HepG2 (cell line): ENCODE results near the gene RAP1A. TPM values are rescaled to one million over a fixed set of nuclear protein-coding genes. Genes with fewer than 3 reads are reported as not detected.

Experiments used
- ATAC-seq: fragments of 200-7000 bp; cut with Tn5 transposase; 3 replicates; pipeline ENCODE4 v1.9.1; 2020; ENCODE audit warnings: mild to moderate bottlenecking, moderate library complexity
- BruUV-seq: library from RNA; stranded (reverse); fragments of 400-500 nt; replicated peaks from 2 replicates; lab custom pipeline; 2021; lab: Mats Ljungman, UMichigan
- CTCF ChIA-PET: fragments of 300-600 bp; formaldehyde crosslinking; extraction: SDS; loops from one replicate; lab custom pipeline; 2021; ENCODE audit warnings: low total read pairs, inconsistent platforms, low intra/inter-chr PET ratio; lab: Yijun Ruan, JAX
- POLR2A ChIA-PET: fragments of 350-600 bp; sonication (Branson Sonifier 250); formaldehyde crosslinking; loops from one replicate; lab custom pipeline; 2020; ENCODE audit warnings: antibody characterized with exemption, inconsistent platforms; lab: Yijun Ruan, JAX
- DNase-seq: peaks from one replicate; pipeline ENCODE4 v3.0.0-alpha.2; 2015; ENCODE audit warnings: low spot score
- FAIRE-seq: peaks from 3 replicates; lab custom pipeline; 2011; peaks lifted over from hg19 to GRCh38; lab: Jason Lieb, UNC
- H2AFZ ChIP-seq: one replicate; pipeline ENCODE4 v1.6.1; 2011; ENCODE audit warnings: low read length, inconsistent platforms
- H3K27ac ChIP-seq: fragments of 300-600 bp; 3 replicates; pipeline ENCODE4 v1.8.0; 2011; ENCODE audit warnings: mixed run types, mild to moderate bottlenecking, mixed read lengths, low read length, inconsistent platforms; ENCODE audit not compliant: insufficient read depth; ENCODE audit errors: extremely low read length
- H3K27me3 ChIP-seq, 2 experiments: fragments of 200-600 bp in 1 of 2; 2 replicates in 1 of 2; 3 replicates in 1 of 2; pipeline versions ENCODE4 v1.6.0 to v1.8.0; 2011; ENCODE audit warnings: low read length in 2 of 2, mild to moderate bottlenecking in 2 of 2, moderate library complexity in 2 of 2, inconsistent platforms in 1 of 2; ENCODE audit not compliant: insufficient read depth in 2 of 2, control insufficient read depth in 1 of 2
- H3K36me3 ChIP-seq, 2 experiments: fragments of 200-600 bp in 1 of 2; replicated peaks in 1 of 2; 2 replicates in 1 of 2; 3 replicates in 1 of 2; pipeline versions ENCODE4 v1.5.1 to v1.8.0; 2011; ENCODE audit warnings: low read length in 2 of 2, inconsistent platforms in 1 of 2; ENCODE audit not compliant: insufficient read depth in 2 of 2, control insufficient read depth in 1 of 2
- H3K4me1 ChIP-seq: 2 replicates; pipeline ENCODE4 v1.5.1; 2012; ENCODE audit warnings: low read length, inconsistent platforms; ENCODE audit not compliant: insufficient read depth
- H3K4me2 ChIP-seq: 2 replicates; pipeline ENCODE4 v1.6.0; 2011; ENCODE audit warnings: low read depth, low read length, inconsistent platforms
- H3K4me3 ChIP-seq, 3 experiments: fragments of 200-600 bp in 1 of 3; sonication (generic), shearing (Covaris generic) in 1 of 3; replicated peaks in 1 of 3; 2 replicates each; pipeline ENCODE4 v1.5.1; 2011 to 2016; ENCODE audit warnings: low read length in 3 of 3, inconsistent platforms in 2 of 3, low read depth in 2 of 3, mild to moderate bottlenecking in 2 of 3, control low read depth in 1 of 3, mixed read lengths in 1 of 3; ENCODE audit not compliant: insufficient read depth in 1 of 3
- H3K79me2 ChIP-seq: one replicate; pipeline ENCODE4 v1.6.1; 2011; ENCODE audit warnings: low read length, inconsistent platforms; ENCODE audit not compliant: insufficient read depth
- H3K9ac ChIP-seq: 2 replicates; pipeline ENCODE4 v1.6.0; 2011; ENCODE audit warnings: mild to moderate bottlenecking, low read depth, low read length, inconsistent platforms; ENCODE audit not compliant: insufficient read depth
- H3K9me3 ChIP-seq: 2 replicates; pipeline ENCODE4 v1.5.1; 2012; ENCODE audit warnings: mild to moderate bottlenecking, low read length
- H4K20me1 ChIP-seq: 2 replicates; pipeline ENCODE4 v1.6.0; 2011; ENCODE audit warnings: inconsistent platforms, mild to moderate bottlenecking, low read length, moderate library complexity; ENCODE audit not compliant: insufficient read depth
- FLYWCH1 ChIP-seq: sonication (generic); formaldehyde crosslinking; IDR thresholded peaks from 2 replicates; pipeline ENCODE4 v1.8.1; 2023; ENCODE audit warnings: mild to moderate bottlenecking, missing genetic modification reagents
- MLXIP ChIP-seq: sonication (generic); formaldehyde crosslinking; IDR thresholded peaks from 2 replicates; pipeline ENCODE4 v1.9.0; 2021; ENCODE audit warnings: missing genetic modification reagents, borderline replicate concordance
- NR1H2 ChIP-seq: sonication (generic); formaldehyde crosslinking; IDR thresholded peaks from 2 replicates; pipeline ENCODE4 v1.8.1; 2022; ENCODE audit warnings: low read depth, missing genetic modification reagents, borderline replicate concordance
- SALL2 ChIP-seq: sonication (generic); formaldehyde crosslinking; IDR thresholded peaks from 2 replicates; pipeline ENCODE4 v1.8.1; 2023; ENCODE audit warnings: mild to moderate bottlenecking, missing genetic modification reagents, inconsistent platforms
- TBX2 ChIP-seq: sonication (generic); formaldehyde crosslinking; IDR thresholded peaks from 2 replicates; pipeline ENCODE4 v1.5.0; 2020; ENCODE audit warnings: missing genetic modification reagents, mild to moderate bottlenecking, borderline replicate concordance
- TCF7L2 ChIP-seq: IDR thresholded peaks from 2 replicates; pipeline ENCODE4 v1.6.1; 2011; ENCODE audit warnings: mild to moderate bottlenecking, low read depth, low read length, moderate library complexity
- U2AF2 ChIP-seq: fragments of 200-400 bp; formaldehyde crosslinking; IDR thresholded peaks from 2 replicates; pipeline ENCODE4 v1.6.1; 2017; ENCODE audit warnings: low read depth, mild to moderate bottlenecking, low read length
- ZBTB7A ChIP-seq: sonication (generic); formaldehyde crosslinking; IDR thresholded peaks from 2 replicates; pipeline ENCODE4 v1.8.0; 2022; ENCODE audit warnings: mild to moderate bottlenecking, missing genetic modification reagents
- ZNF639 ChIP-seq: conservative IDR thresholded peaks from 2 replicates; pipeline ENCODE4 v1.6.1; 2018; ENCODE audit warnings: missing genetic modification reagents
- ZNF660 ChIP-seq: sonication (generic); formaldehyde crosslinking; IDR thresholded peaks from 2 replicates; pipeline ENCODE4 v1.5.1; 2020; ENCODE audit warnings: mild to moderate bottlenecking, low read depth, missing genetic modification reagents, borderline replicate concordance
- ZUFSP ChIP-seq: sonication (generic); formaldehyde crosslinking; IDR thresholded peaks from 2 replicates; pipeline ENCODE4 v1.9.0; 2021; ENCODE audit warnings: missing genetic modification reagents, mild to moderate bottlenecking, borderline replicate concordance
- WGBS: methylation state at CpG from one replicate; pipeline ENCODE4 v1.1.6; 2017; ENCODE audit warnings: low lambda C conversion rate; 5-methylcytosine and 5-hydroxymethylcytosine counted together
- in situ Hi-C: cut with HindIII; loops from 2 replicates; pipeline ENCODE4 v1.10.0; 2017; ENCODE audit warnings: low pct_unique_long_range_greater_than_20kb; ENCODE audit not compliant: extremely low pct_ligation_motif_present
- intact Hi-C: fragments of 100-400 bp; cut with micrococcal nuclease; formaldehyde crosslinking; loops from one replicate; pipeline ENCODE4 v1.10.0; 2022; ENCODE audit not compliant: unreplicated experiment
- polyA plus RNA-seq, 8 experiments: library from polyadenylated mRNA; depleted of rRNA in 3 of 8; stranded (reverse) in 7 of 8; unstranded in 1 of 8; fragments of >200 nt; fragmentation: Illumina TruSeq in 4 of 8; extraction: Trizol in 4 of 8; gene quantifications; 2 replicates each; pipeline versions ENCODE4 v1.2.1 to v1.2.3, GENCODE V29; 2011 to 2016; ENCODE audit warnings: low read depth in 4 of 8, missing spikeins in 1 of 8, mixed read lengths in 1 of 8; ENCODE audit not compliant: insufficient read depth in 1 of 8
- total RNA-seq, 5 experiments: library from RNA; depleted of rRNA; stranded (reverse); fragments of >200 nt; fragmentation: Illumina TruSeq; extraction: Trizol; gene quantifications; 2 replicates each; pipeline ENCODE4 v1.2.3, GENCODE V29; 2016; ENCODE audit warnings: low read depth in 1 of 5
- TF ChIP-seq, protein P1 (sequence below): IDR thresholded peaks from 2 replicates; pipeline ENCODE4 v1.6.1; 2016; ENCODE audit warnings: mild to moderate bottlenecking
- TF ChIP-seq, protein P2 (sequence below): sonication (generic); formaldehyde crosslinking; IDR thresholded peaks from 2 replicates; pipeline ENCODE4 v1.4.0; 2020; ENCODE audit warnings: missing genetic modification reagents

RAP1A gene
- total and polyA plus RNA-seq, 2 of the 13 experiments (the other 11 are each of a cell fraction or from before 2014, with no cell fraction given), result 19.0 to 20.7 TPM

DNA sequence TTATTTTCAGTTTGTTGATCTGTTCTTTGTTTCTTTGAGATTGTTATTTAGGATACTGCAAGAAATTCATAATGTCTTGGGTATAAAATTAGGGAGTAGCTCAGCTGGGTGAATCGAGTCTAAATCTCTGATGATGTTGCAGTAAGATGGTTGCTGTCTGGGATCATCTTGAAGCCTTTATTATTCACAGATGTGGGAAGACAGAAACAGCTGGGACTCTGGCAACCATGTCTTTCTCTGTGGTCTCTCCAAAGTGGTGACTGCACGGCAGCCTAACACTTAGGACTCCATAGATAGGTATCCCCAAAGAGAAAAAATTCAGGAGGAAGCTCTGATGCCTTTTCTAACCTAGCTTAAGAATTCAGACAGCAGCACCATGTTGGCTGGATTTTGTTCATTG is 52.7 kb downstream of the RAP1A start:
- peaks cover 18% of the 10 kb centered on the region for H3K4me1 ChIP-seq
- no peaks in the 10 kb centered on the region for H4K20me1 ChIP-seq
- no peak for ATAC-seq
- ChIA-PET CTCF (no interaction called here), POLR2A (no interaction called here)
- H2AFZ ChIP-seq, result no peak overlapping the region
- DNase-seq, result no peak
- H3K36me3 ChIP-seq, result 0 out of 5 replicates have a peak, but pooled peaks cover 0 to 3% of the 10 kb centered on the region in 2 experiments
- BruUV-seq, result no TSS peak
- 98% methylated on average over 2 of the region's 2 CpGs for WGBS
- no peak overlapping the region for H3K4me2 ChIP-seq
- no peaks in the 10 kb centered on the region for H3K27me3 ChIP-seq
- no peaks in the 10 kb centered on the region for H3K9me3 ChIP-seq
- intact Hi-C loops, result no loop called here
- H3K79me2 ChIP-seq, result peaks cover 15% of the 10 kb centered on the region
- in situ Hi-C loops, result no loop called here
- H3K9ac ChIP-seq, result no peak overlapping the region
- H3K4me3 ChIP-seq, result no peak overlapping the region
- no peak for FAIRE-seq
- no peak overlapping the region for H3K27ac ChIP-seq
- TF ChIP-seq TBX2 (CRISPR knock-in tag) (no peak), ZNF660 (CRISPR knock-in tag) (no peak), NR1H2 (CRISPR knock-in tag) (no peak), ZBTB7A (CRISPR knock-in tag) (no peak), U2AF2 (no peak), ZUFSP (CRISPR knock-in tag) (no peak), MLXIP (no peak), TCF7L2 (no peak), FLYWCH1 (CRISPR knock-in tag) (no peak), SALL2 (CRISPR knock-in tag) (no peak), ZNF639 (CRISPR knock-in tag) (no peak)
- TF ChIP-seq, protein P1, sequence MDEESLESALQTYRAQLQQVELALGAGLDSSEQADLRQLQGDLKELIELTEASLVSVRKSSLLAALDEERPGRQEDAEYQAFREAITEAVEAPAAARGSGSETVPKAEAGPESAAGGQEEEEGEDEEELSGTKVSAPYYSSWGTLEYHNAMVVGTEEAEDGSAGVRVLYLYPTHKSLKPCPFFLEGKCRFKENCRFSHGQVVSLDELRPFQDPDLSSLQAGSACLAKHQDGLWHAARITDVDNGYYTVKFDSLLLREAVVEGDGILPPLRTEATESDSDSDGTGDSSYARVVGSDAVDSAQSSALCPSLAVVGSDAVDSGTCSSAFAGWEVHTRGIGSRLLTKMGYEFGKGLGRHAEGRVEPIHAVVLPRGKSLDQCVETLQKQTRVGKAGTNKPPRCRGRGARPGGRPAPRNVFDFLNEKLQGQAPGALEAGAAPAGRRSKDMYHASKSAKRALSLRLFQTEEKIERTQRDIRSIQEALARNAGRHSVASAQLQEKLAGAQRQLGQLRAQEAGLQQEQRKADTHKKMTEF (CRISPR knock-in tag), result no peak
- TF ChIP-seq, protein P2, sequence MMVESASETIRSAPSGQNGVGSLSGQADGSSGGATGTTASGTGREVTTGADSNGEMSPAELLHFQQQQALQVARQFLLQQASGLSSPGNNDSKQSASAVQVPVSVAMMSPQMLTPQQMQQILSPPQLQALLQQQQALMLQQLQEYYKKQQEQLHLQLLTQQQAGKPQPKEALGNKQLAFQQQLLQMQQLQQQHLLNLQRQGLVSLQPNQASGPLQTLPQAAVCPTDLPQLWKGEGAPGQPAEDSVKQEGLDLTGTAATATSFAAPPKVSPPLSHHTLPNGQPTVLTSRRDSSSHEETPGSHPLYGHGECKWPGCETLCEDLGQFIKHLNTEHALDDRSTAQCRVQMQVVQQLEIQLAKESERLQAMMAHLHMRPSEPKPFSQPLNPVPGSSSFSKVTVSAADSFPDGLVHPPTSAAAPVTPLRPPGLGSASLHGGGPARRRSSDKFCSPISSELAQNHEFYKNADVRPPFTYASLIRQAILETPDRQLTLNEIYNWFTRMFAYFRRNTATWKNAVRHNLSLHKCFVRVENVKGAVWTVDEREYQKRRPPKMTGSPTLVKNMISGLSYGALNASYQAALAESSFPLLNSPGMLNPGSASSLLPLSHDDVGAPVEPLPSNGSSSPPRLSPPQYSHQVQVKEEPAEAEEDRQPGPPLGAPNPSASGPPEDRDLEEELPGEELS (CRISPR knock-in tag), result no peak
